T-cell (primary cell): ENCODE data around the gene TRAF5. TPM values are rescaled to one million over a fixed set of nuclear protein-coding genes. Genes with fewer than 3 reads are reported as not detected.

Source experiments
- ATAC-seq, 4 experiments: fragments of 200-7000 bp in 3 of 4; fragments of 150-1000 bp in 1 of 4; cut with Tn5 transposase; replicated peaks in 1 of 4; 1 replicate in 3 of 4; 2 replicates in 1 of 4; pipeline ENCODE4 v1.10.0; 2021; ENCODE audit warnings: moderate library complexity in 3 of 4, mild to moderate bottlenecking in 2 of 4, moderate number of reproducible peaks in 1 of 4
- CTCF ChIA-PET, 2 donors: fragments of 300-600 bp; sonication (Branson Sonifier 250); formaldehyde crosslinking; loops; one replicate each; lab custom pipeline; 2022; ENCODE audit warnings: antibody characterized with exemption in 2 of 2; lab: Charles Lee
- POLR2A ChIA-PET, 2 donors: fragments of 300-600 bp; sonication (Branson Sonifier 250); formaldehyde crosslinking; loops; one replicate each; lab custom pipeline; 2022; ENCODE audit warnings: antibody characterized with exemption in 2 of 2; lab: Charles Lee
- DNase-seq, 35 experiments: peaks; one replicate each; pipeline versions ENCODE4 v3.0.0 to v3.0.0-alpha.2; 2013 to 2023
- H3K27ac ChIP-seq: one replicate; pipeline ENCODE4 v1.5.1; 2013; ENCODE audit warnings: low read length
- H3K27me3 ChIP-seq, 2 experiments: replicated peaks in 1 of 2; 1 replicate in 1 of 2; 2 replicates in 1 of 2; pipeline versions ENCODE4 v1.6.1 to v1.7.0; 2013; ENCODE audit warnings: low read length in 1 of 2, mixed read lengths in 1 of 2; ENCODE audit not compliant: control insufficient read depth in 2 of 2, insufficient read depth in 2 of 2; ENCODE audit errors: extremely low read depth in 1 of 2
- H3K36me3 ChIP-seq, 2 donors: 1 replicate in 1 of 2; 2 replicates in 1 of 2; pipeline versions ENCODE4 v1.6.1 to v1.7.0; 2013; ENCODE audit warnings: low read length in 1 of 2; ENCODE audit not compliant: control insufficient read depth in 2 of 2, insufficient read depth in 1 of 2; ENCODE audit errors: extremely low read depth in 1 of 2
- H3K4me1 ChIP-seq, 2 experiments: 1 replicate in 1 of 2; 2 replicates in 1 of 2; pipeline versions ENCODE4 v1.6.1 to v1.7.0; 2013; ENCODE audit warnings: low read length in 2 of 2, mixed read lengths in 1 of 2; ENCODE audit not compliant: insufficient read depth in 2 of 2, control insufficient read depth in 1 of 2; ENCODE audit errors: extremely low read depth in 1 of 2
- H3K4me3 ChIP-seq, 2 donors: 1 replicate in 1 of 2; 2 replicates in 1 of 2; pipeline versions ENCODE4 v1.5.1 to v1.7.0; 2013; ENCODE audit warnings: mild to moderate bottlenecking in 2 of 2, low read length in 1 of 2, moderate library complexity in 1 of 2; ENCODE audit not compliant: control insufficient read depth in 1 of 2; ENCODE audit errors: extremely low read depth in 1 of 2
- H3K9me3 ChIP-seq: 2 replicates; pipeline ENCODE4 v1.7.0; 2013
- H3K27ac Mint-ChIP-seq, 2 donors: one replicate each; pipeline ENCODE4 v1.8.0; 2020 to 2021; ENCODE audit warnings: mild to moderate bottlenecking in 2 of 2, mixed read lengths in 2 of 2
- H3K27me3 Mint-ChIP-seq, 2 donors: one replicate each; pipeline ENCODE4 v1.8.0; 2021 to 2022; ENCODE audit warnings: mixed read lengths in 2 of 2
- H3K36me3 Mint-ChIP-seq: one replicate; pipeline ENCODE4 v1.8.0; 2021; ENCODE audit warnings: mixed read lengths
- H3K4me1 Mint-ChIP-seq, 3 donors: one replicate each; pipeline ENCODE4 v1.8.0; 2020 to 2022; ENCODE audit warnings: mixed read lengths in 3 of 3, mild to moderate bottlenecking in 1 of 3
- H3K4me3 Mint-ChIP-seq, 3 donors: one replicate each; pipeline ENCODE4 v1.8.0; 2020 to 2022; ENCODE audit warnings: mild to moderate bottlenecking in 3 of 3, mixed read lengths in 3 of 3, moderate library complexity in 3 of 3
- H3K9me3 Mint-ChIP-seq, 3 donors: one replicate each; pipeline ENCODE4 v1.8.0; 2020 to 2022; ENCODE audit warnings: mixed read lengths in 3 of 3
- WGBS: methylation state at CpG from one replicate; pipeline ENCODE4 v1.1.5; 2013; ENCODE audit warnings: missing lambda C conversion rate; ENCODE audit not compliant: insufficient coverage; 5-methylcytosine and 5-hydroxymethylcytosine counted together
- total RNA-seq, 35 experiments: library from RNA in 6 of 35; stranded (reverse) in 6 of 35; fragments of 120-200 nt in 1 of 35; gene quantifications; one replicate each; pipeline versions ENCODE4 v1.2.1 to v1.2.4 and lab custom pipeline; 2013 to 2026

The TRAF5 gene
- total RNA-seq, 5 donors from 2014 or later (not counting 1 experiment from before 2014, with no cell fraction given), result 49.5 to 64.5 (median 57.2) TPM

DNA sequence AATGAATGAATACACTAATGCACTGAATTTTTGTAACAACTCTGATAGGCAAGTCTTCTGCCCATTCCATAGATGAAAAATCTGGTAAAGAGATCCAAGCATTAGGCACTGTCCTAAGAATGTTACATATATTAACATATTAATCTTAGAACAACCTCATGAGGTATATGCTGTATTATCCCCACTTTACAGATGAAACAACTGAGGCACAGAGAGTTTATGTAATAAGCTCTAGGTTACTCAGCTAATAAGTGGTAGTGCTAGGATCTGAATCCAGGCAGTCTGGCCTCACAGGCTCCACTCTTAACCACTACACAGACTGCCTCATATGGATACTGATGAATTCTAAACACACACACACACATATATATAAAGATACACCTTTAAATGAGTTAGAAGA is 52.8 kb downstream of the TRAF5 start:
- no peaks in the 10 kb centered on the region for H3K9me3 Mint-ChIP-seq
- Histone ChIP-seq H3K36me3 (peaks cover 5 to 21% of the 10 kb centered on the region in 2 donors), H3K27ac (no peak overlapping the region), H3K27me3 (no peaks in the 10 kb centered on the region), H3K4me3 (no peak overlapping the region), H3K4me1 (peaks cover 0 to 8% of the 10 kb centered on the region in 2 experiments), H3K9me3 (no peaks in the 10 kb centered on the region)
- DNase-seq (no peak), ATAC-seq (no peak)
- peaks cover 27 to 39% (median 28%) of the 10 kb centered on the region in 3 donors for H3K4me1 Mint-ChIP-seq
- peak overlapping the region; percentile 48 to 50 for H3K27ac Mint-ChIP-seq
- no peaks in the 10 kb centered on the region for H3K27me3 Mint-ChIP-seq
- ChIA-PET CTCF (interaction anchor here in 1 of 2 donors (0.5 to 1.0 kb wide), 2 partner anchors 43 to 56 kb away, joined by 3 read pairs; no protein-coding TSS in a partner anchor), POLR2A (interaction anchor here in 1 of 2 donors (0.6 kb wide), 1 partner anchor 970 kb away, joined by 4 read pairs; no protein-coding TSS in a partner anchor)
- peaks cover 16% of the 10 kb centered on the region for H3K36me3 Mint-ChIP-seq
- H3K4me3 Mint-ChIP-seq, result no peak overlapping the region

- POLR2A ChIA-PET, result no interaction called here
- Histone ChIP-seq H3K4me3 (no peak overlapping the region), H3K9me3 (no peaks in the 10 kb centered on the region), H3K27me3 (no peaks in the 10 kb centered on the region), H3K4me1 (peaks cover 0 to 8% of the 10 kb centered on the region in 2 experiments), H3K27ac (peak overlapping the region; percentile 87), H3K36me3 (peaks cover 0 to 8% of the 10 kb centered on the region in 2 donors)
- H3K4me1 Mint-ChIP-seq, result peaks cover 27 to 37% (median 28%) of the 10 kb centered on the region in 3 donors
- H3K36me3 Mint-ChIP-seq, result peaks cover 4% of the 10 kb centered on the region
- ATAC-seq, result no peak
- peak overlapping the region; percentile 85 to 93 (median 87) for H3K4me3 Mint-ChIP-seq
- H3K27ac Mint-ChIP-seq, result peak overlapping the region; percentile 50 to 96
- DNase-seq, result no peak
- CTCF ChIA-PET, result interaction anchor here in 1 of 2 donors (0.8 kb wide), 1 partner anchor 60 kb away, joined by 3 read pairs; no protein-coding TSS in a partner anchor
- WGBS, result 100% methylated on average over 2 of the region's 5 CpGs
- H3K9me3 Mint-ChIP-seq, result no peaks in the 10 kb centered on the region
- no peaks in the 10 kb centered on the region for H3K27me3 Mint-ChIP-seq
Measured at GRCh38 chr1:211381481-211382181, 55.0 kb downstream of the TRAF5 start.

DNA sequence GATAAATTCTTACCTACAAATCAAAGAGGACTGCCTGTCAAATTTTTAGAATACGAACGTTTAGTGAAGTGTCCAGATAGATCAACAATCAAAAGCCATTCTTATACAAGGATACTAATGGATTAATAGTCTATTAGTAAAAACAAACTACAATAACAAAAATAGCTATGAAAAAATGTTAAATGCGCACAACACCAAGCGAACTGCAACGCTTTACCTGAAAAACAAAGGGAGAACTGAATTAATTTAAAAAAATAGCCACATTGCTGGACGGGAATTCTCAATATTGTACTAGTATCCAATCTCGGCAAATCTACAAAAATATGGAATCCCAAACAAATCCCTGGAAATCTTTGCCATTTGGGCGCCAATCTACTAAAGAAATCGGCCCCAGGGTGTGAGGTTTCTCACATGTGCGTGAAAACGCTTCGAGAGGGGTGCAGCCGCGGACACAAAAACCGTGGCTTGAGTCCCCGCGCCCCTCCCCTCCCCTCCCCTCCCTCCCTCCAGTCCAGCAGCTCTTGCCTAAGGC is 55.6 kb downstream of the TRAF5 start:
- CTCF ChIA-PET, result interaction anchor here in 1 of 2 donors (0.6 to 1.1 kb wide), 2 partner anchors 39 to 58 kb away, joined by 3 read pairs; no protein-coding TSS in a partner anchor
- Histone ChIP-seq H3K36me3 (peaks cover 0 to 5% of the 10 kb centered on the region in 2 donors), H3K4me1 (peaks cover 0 to 8% of the 10 kb centered on the region in 2 experiments), H3K27me3 (no peaks in the 10 kb centered on the region), H3K4me3 (peak overlapping the region; percentile 61 to 91), H3K9me3 (no peaks in the 10 kb centered on the region), H3K27ac (peak overlapping the region; percentile 87)
- DNase-seq, result no peak
- Mint-ChIP-seq H3K36me3 (peaks cover 4% of the 10 kb centered on the region), H3K9me3 (no peaks in the 10 kb centered on the region), H3K4me1 (peaks cover 27 to 37% (median 28%) of the 10 kb centered on the region in 3 donors), H3K27me3 (no peaks in the 10 kb centered on the region), H3K4me3 (peak overlapping the region; percentile 85 to 93 (median 87)), H3K27ac (peak overlapping the region; percentile 96 to 97)
- no peak for ATAC-seq
- 1% methylated on average over 12 of the region's 17 CpGs for WGBS
- POLR2A ChIA-PET, result no interaction called here

- Mint-ChIP-seq H3K4me1 (peaks cover 27 to 37% (median 28%) of the 10 kb centered on the region in 3 donors), H3K27me3 (no peaks in the 10 kb centered on the region), H3K4me3 (peak overlapping the region; percentile 85 to 93 (median 87)), H3K36me3 (peaks cover 4% of the 10 kb centered on the region), H3K9me3 (no peaks in the 10 kb centered on the region), H3K27ac (peak overlapping the region; percentile 96 to 97)
- H3K9me3 ChIP-seq, result no peaks in the 10 kb centered on the region
- ChIA-PET POLR2A (no interaction called here), CTCF (interaction anchor here (0.6 to 1.1 kb wide), 4 partner anchors 39 to 59 kb away, joined by 3 read pairs; no protein-coding TSS in a partner anchor)
- DNase-seq (peak; percentile 29 to 82 (median 61)), ATAC-seq (peak; percentile 86 to 95 (median 94))
- H3K27ac ChIP-seq, result peak overlapping the region; percentile 87
- H3K36me3 ChIP-seq, result no peaks in the 10 kb centered on the region
- peak overlapping the region; percentile 61 to 91 for H3K4me3 ChIP-seq
- no peaks in the 10 kb centered on the region for H3K27me3 ChIP-seq
- peaks cover 0 to 8% of the 10 kb centered on the region in 2 experiments for H3K4me1 ChIP-seq
- 4% methylated on average over 45 of the region's 49 CpGs for WGBS
Measured at GRCh38 chr1:211382714-211383480, 56.3 kb downstream of the TRAF5 start.

- POLR2A ChIA-PET, result interaction anchor here in 1 of 2 donors (0.5 to 0.6 kb wide), 2 partner anchors 10 to 90 kb away, joined by 4 to 8 read pairs; no protein-coding TSS in a partner anchor
- Mint-ChIP-seq H3K4me3 (no peak overlapping the region), H3K27ac (no peak overlapping the region), H3K36me3 (peaks cover 4% of the 10 kb centered on the region), H3K4me1 (peaks cover 24 to 31% (median 25%) of the 10 kb centered on the region in 3 donors), H3K9me3 (no peaks in the 10 kb centered on the region), H3K27me3 (no peaks in the 10 kb centered on the region)
- no peaks in the 10 kb centered on the region for H3K9me3 ChIP-seq
- no peaks in the 10 kb centered on the region for H3K36me3 ChIP-seq
- CTCF ChIA-PET, result no interaction called here
- WGBS, result no CpG with 5 or more reads among the region's 3 CpGs
- no peak overlapping the region for H3K4me3 ChIP-seq
- ATAC-seq (no peak), DNase-seq (no peak)
- peaks cover 0 to 8% of the 10 kb centered on the region in 2 experiments for H3K4me1 ChIP-seq
- no peaks in the 10 kb centered on the region for H3K27me3 ChIP-seq
- H3K27ac ChIP-seq, result no peak overlapping the region
Measured at GRCh38 chr1:211384524-211384923, 57.9 kb downstream of the TRAF5 start.

DNA sequence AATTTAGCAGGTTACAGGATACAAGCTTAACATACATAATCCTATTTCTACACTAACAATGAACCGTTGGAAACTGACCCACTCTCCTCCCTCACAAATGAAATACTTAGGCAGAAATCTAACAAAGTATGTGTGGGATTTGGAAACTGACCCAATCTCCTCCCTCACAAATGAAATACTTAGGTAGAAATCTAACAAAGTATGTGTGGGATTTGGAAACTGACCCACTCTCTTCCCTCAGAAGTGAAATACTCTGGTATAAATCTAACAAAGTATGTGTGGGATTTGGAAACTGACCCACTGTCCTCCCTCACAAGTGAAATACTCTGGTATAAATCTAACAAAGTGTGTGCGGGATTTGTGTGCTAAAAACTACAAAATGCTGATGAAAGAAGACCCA is 60.3 kb downstream of the TRAF5 start:
- Histone ChIP-seq H3K27ac (no peak overlapping the region), H3K4me3 (no peak overlapping the region), H3K4me1 (peaks cover 0 to 8% of the 10 kb centered on the region in 2 experiments), H3K9me3 (no peaks in the 10 kb centered on the region), H3K27me3 (no peaks in the 10 kb centered on the region), H3K36me3 (no peaks in the 10 kb centered on the region)
- Mint-ChIP-seq H3K36me3 (peaks cover 6% of the 10 kb centered on the region), H3K27ac (no peak overlapping the region), H3K9me3 (no peaks in the 10 kb centered on the region), H3K27me3 (no peaks in the 10 kb centered on the region), H3K4me1 (peaks cover 16 to 17% (median 17%) of the 10 kb centered on the region in 3 donors), H3K4me3 (no peak overlapping the region)
- ATAC-seq (no peak), DNase-seq (no peak)
- no CpG with 5 or more reads among the region's 2 CpGs for WGBS
- ChIA-PET POLR2A (interaction anchor here in 1 of 2 donors (0.6 kb wide), 2 partner anchors 40 to 57 kb away, joined by 3 read pairs; no protein-coding TSS in a partner anchor), CTCF (interaction anchor here in 1 of 2 donors (0.6 kb wide), 1 partner anchor 859 kb away, joined by 4 read pairs; no protein-coding TSS in a partner anchor)
